HG03442 (cell line): ENCODE results near the gene FDX2.

Source experiments
- ATAC-seq: cut with Tn5 transposase; IDR thresholded peaks from one replicate; pipeline ENCODE4 v1.9.1; 2021; ENCODE audit warnings: mild to moderate bottlenecking, moderate library complexity; ENCODE audit not compliant: unreplicated experiment

Gene FDX2

GRCh38 chr19:10333758-10334587 lies 18.2 kb upstream of the FDX2 start:
- ATAC-seq = no peak

DNA sequence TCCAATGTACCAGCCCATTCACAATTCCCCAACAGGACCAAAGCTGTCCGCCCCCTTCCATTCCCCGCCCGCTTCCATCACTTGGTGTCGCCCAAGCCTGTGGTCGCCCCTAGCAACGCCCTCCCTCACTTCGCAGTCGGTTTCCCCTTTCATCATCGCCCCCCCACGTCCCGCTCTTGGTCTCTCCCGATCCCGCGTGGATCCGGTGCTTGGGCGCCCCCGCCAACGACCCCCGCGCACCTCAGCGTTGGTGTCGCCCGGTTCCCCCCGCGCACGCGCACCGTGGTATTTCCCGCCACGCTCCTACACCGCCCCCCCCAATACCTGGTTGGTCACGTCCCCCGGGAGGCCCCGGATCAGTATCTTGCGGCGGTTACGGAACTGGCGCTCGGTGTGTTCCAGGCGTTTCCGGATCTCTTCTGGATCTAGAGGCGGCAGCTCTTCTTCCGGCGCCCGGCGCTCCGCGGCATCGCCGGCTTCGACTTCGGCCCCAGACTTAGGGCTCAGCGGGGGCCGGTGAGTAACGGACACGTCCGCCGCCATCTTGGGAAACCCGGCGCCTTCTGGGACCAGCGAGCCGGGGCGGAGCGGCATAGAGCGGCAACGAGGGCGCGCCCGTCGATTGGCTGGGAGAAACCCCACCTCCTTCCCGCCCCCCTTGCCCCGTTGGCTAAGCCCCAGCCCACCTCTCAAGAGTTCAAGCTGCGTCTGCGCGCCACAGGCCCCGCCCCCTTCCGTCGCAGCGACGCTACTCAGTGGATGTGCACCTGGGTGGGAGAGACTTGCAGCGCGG lies 17.3 kb upstream of the FDX2 start, which contains the start of gene RAVER1:
Gene RAVER1, minus strand, starts transcription at position 565 of the 793 bp plus-strand sequence. Its CDS starts 22 bp downstream, at position 543.
- peak; percentile 85 for ATAC-seq

- no peak for ATAC-seq
Measured at GRCh38 chr19:10332158-10332964, 16.5 kb upstream of the FDX2 start.

- ATAC-seq = no peak
Measured at GRCh38 chr19:10329555-10329954, 13.7 kb upstream of the FDX2 start.

DNA sequence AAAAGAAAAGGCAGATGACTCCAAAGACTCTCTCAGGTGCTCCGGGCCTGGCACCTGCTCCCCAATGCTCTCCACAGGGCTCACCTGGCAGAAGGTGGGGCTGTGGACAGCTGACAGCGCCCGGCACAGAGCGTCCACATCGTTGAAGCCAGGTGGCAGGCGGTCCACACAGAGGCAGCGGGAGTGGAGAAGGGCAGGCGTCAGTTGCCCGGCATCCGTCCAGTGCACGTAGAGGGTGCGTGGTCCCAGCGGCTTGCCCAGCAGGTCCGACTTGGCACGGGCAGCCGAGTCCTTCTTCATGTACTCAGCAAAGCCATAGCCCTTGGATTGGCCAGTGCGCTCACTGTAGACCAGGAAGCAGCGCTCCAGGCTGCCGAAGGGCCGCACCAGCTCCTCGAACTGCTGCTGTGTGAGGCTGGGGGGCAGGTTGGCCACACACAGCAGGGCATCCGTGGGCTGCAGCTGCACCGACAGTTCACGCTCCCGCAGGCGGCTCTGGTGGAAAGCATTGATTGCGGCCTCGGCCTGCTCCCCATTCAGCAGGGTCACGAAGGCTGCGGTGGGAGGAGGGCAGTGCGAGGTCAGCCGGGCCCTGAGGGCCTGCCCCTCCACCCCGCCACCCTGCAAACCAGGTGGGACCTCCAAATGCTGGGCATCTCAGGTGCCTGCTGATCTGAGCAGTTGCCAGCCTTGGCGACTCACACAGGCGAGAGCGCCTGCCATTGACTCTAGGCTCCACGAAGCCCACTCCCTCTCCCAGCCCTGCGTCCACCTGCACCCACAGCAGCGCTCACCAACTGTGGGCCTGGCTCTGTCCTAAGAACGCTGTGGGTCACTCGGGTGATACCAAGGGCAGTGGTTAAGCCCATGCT lies 13.0 kb upstream of the FDX2 start:
- no peak for ATAC-seq

DNA sequence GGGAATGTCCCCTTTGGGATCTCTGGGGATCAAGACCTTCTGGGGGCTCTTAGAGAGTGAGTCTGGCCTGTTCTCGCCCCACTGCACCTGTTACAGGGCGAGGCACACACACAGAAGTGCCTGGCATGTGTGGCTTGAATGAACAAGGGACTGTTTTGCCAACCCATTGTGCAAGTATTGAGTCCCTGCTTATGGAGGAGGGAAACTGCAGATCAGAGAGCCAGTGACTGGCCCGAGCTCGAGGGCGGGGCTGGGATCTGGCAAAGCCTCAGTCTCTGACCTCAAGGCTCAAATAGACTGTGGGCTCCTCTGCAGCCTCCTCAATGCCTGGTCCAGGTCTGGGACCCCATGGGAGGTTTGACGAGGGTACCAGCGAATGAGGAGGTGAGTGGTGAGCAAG lies 12.0 kb upstream of the FDX2 start:
- no peak for ATAC-seq

DNA sequence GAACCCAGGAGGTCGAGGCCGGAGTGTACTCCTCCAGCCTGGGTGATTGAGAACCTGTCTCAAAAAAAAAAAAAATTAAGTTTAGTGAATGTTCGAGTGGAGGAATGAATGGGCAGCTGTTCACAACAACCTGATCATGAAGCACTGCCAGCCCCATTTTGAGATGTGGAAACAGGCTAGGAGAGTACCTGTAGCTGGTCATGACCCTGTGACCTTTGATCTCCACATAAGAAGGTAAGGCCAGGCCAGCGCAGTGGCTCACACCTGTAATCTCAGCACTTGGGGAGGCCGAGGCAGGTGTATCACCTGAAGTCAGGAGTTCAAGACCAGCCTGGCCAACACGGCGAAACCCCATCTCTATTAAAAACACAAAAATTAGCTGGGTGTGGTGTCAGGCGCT lies 9.9 kb upstream of the FDX2 start:
- ATAC-seq = no peak

GRCh38 chr19:10321874-10322835 lies 6.3 kb upstream of the FDX2 start:
- no peak for ATAC-seq

GRCh38 chr19:10321417-10321797 lies 5.6 kb upstream of the FDX2 start:
- ATAC-seq = no peak

DNA sequence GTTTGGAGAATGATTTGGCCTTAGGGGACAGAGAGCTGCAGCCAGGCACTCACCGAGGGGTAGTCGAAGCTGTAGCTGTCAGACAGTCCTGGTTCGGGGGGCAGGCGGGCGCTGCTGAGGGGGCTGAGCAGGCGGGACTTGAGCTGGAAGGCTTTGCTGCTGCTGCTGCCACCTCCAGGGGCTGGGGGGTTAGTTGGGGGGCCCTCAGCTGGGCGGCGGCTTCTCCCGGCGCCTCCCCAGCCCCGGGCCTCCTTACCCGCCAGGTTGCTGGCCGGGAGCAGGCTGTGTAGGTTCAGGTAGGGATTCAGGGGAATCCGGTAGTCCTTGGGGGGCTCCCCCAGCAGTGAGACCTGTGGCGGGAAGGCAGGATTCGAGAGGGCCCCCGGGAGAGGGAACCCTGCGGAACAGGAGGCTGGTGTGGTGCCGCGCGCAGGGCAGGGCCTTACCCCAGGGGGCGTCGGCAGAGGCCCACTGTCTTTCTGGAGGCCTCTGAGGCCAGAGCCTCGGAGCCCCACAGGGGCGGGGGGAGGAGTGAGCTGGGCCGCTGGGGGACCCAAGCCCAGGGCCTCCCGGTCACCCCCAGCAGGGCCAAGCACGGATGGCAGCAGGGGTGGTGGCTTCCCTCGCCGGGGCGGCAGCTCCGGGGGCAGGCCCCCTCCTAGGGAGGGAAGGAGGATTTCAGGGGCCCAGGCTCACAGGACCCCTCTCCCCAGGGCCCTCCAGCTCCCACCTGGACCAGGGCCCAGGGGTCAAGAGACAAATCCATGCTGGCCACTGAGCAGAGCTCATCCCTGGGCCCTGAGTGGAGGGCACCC lies 5.0 kb upstream of the FDX2 start:
- no peak for ATAC-seq

- no peak for ATAC-seq
Measured at GRCh38 chr19:10318807-10319682, 3.2 kb upstream of the FDX2 start.

DNA sequence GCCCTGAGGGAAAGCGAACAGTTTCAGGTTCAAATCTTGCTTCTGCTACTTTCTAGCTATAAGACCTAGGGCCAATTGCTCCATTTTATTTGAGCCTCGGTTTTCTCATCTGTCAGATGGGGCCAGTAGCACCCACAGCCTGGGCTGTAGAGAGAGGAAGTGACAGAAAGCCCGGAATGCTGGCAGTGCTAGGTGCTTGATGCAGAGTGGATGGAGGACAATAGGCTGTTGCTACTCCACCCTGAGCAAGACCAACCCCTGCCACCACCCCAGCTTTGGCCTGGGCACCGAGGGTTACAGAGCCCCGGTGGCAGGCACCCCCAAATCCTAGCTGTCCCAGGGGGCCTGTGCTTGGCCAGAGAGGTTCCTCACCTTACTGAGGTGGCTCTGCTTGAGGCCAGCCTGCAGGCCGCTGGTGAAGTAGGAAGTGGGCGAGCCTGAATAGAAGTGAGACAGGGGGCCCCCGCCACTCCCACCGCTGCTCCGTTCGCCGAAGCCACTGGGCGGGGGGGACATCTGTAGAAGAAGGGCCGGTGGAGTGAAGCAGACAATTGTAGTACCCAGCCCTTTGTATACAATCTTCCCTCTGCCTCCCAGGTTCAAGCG lies 2.1 kb upstream of the FDX2 start:
- ATAC-seq = no peak

DNA sequence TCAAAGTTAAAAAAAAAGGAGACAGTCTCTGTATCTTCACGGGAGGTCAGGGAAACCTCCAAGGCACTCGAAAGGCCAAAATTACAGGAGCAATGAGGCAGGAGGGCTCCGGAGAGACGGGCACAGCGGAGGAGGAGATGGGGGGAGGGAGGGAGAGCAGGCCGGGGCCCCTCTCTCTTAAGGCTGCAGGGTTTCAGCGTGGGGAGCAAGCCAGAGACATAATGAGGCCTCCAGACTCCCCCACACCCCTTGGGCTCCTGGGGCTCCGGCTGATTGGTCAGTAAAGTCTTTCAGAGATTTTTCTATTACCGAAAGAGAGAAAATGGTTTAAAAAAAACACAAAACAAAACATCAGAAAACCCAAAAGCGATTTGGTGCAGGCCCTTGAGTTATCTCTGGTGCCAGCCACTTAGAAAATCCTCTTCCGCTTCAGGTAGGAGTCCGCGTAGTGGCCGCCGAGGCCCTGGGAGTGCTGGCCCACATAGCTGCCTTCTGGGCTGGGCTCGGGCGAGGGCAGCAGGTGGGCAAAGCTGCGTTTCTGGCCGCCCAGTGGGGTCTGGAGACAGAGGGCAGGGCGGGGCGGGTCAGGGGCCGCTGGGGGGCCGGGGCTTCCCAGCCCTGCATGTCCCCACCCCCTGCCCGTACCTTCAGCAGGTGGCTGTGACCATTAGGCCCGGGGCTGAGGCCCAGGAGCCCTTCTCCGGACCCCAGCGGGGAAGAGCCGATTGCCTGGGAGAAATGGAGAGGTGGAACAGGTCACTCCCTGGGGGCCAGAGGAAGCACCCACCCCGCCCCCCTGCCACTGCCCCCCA lies 1.4 kb upstream of the FDX2 start:
- ATAC-seq = no peak

DNA sequence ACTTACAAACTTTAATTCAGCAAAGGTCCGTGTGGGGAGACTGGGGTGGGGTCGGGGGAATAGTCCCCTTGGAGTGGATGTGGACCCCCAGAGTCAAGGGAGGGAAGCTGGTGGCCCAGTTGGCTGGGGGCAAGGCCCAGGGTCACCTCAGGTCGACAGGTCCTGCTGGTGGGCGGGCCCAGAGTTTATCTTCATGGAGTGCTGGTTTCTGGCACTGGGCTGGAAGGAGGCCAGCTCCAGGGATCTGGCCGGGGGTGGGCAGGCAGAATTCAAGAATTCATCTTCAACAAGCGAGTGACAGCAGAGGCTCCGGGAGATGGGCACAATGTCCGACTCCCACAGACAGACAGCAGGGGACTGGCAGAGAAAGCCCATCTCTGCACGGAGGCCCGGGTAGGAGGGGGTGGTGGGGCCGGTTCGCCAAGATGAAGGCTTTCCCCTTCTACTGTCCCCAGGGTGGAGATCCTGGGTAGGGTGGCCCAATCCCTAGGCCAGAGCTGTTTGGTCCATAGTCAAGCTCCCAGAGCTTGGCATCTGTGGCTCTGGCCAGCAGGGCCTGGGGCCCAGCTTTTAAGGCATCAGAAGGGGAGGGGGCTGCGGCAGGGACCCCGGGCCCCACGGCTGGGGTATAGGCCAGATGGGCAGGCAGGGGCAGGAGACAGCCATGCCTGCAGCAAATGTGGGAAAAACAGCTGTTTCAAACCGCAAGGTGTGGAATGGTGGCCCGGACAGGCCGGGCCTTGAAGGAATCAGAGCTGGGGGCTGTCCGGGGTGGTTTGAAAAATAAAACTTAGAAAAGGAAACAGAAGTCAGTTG lies 622 bp upstream of the FDX2 start:
- no peak for ATAC-seq

DNA sequence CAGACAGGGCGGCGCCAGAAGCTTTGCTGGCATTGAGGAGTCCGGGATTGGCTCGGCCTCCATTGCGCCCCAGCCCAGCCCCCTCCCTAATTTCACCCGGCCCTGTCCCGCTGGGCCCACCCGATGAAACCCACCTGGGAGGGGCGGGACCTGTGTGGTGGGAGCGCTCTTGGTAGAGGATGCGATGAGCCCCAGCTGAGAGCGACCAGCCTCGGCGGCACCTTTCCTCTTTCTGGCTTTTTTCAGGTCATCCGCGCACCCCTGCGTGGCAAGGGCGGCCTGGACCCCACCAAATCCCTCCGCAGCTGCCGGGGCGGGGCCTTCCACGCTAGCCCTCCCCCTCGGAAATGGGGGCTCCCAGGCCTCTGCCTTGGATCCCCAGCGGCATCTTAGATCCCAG lies 6.4 kb downstream of the FDX2 start, which contains the start of gene ZGLP1:
Gene ZGLP1, minus strand, starts transcription at position 393 of the 400 bp plus-strand sequence.
- no peak for ATAC-seq
